C4-2B (cell line): ENCODE data around the gene DNER.

Source experiments
- H3K27ac ChIP-seq: fragments of 450-650 bp; 2 replicates; pipeline ENCODE4 v1.5.1; 2017
- CTCF ChIP-seq: fragments of 450-650 bp; conservative IDR thresholded peaks from 2 replicates; pipeline ENCODE4 v1.5.1; 2017; ENCODE audit warnings: mild to moderate bottlenecking
- ZFX ChIP-seq: fragments of 450-650 bp; IDR thresholded peaks from 2 replicates; pipeline ENCODE4 v1.6.1; 2017

Gene DNER

GRCh38 chr2:229486673-229487072, 227.7 kb downstream of the DNER start:
- no peak overlapping the region for H3K27ac ChIP-seq
- TF ChIP-seq CTCF: no peak
- no peak for TF ChIP-seq ZFX

- no peak for TF ChIP-seq ZFX
- no peak for TF ChIP-seq CTCF
- H3K27ac ChIP-seq: no peak overlapping the region
Observed at GRCh38 chr2:229485857-229486256, 228.5 kb downstream of the DNER start.

- TF ChIP-seq CTCF (no peak), ZFX (no peak)
- no peak overlapping the region for H3K27ac ChIP-seq
Observed at GRCh38 chr2:229477269-229477755, 237.0 kb downstream of the DNER start.

- no peak overlapping the region for H3K27ac ChIP-seq
- no peak for TF ChIP-seq ZFX
Observed at GRCh38 chr2:229475778-229476177, 238.6 kb downstream of the DNER start.

GRCh38 chr2:229474125-229474524, 240.2 kb downstream of the DNER start:
- no peak overlapping the region for H3K27ac ChIP-seq
- TF ChIP-seq CTCF: no peak
- no peak for TF ChIP-seq ZFX

- TF ChIP-seq ZFX: no peak
- TF ChIP-seq CTCF: no peak
Observed at GRCh38 chr2:229470781-229471180, 243.6 kb downstream of the DNER start.

GRCh38 chr2:229467783-229468182, 246.6 kb downstream of the DNER start:
- TF ChIP-seq CTCF (no peak), ZFX (no peak)
- H3K27ac ChIP-seq: no peak overlapping the region

More at GRCh38 chr2:229470781-229471180, 243.6 kb downstream of the DNER start:
- no peak overlapping the region for H3K27ac ChIP-seq

GRCh38 chr2:229463841-229464346, 250.5 kb downstream of the DNER start:
- no peak overlapping the region for H3K27ac ChIP-seq
- TF ChIP-seq ZFX: no peak
- TF ChIP-seq CTCF: no peak
